ENCODE measurements around the gene WNT3A. TPM values are rescaled to one million over a fixed set of nuclear protein-coding genes. Genes with fewer than 3 reads are reported as not detected.
"Not testable (repeated sequence)": the region's sequence is repeated elsewhere in the genome, so short reads cannot be mapped to it uniquely, and the experiment has no call there.

The WNT3A gene
- total and polyA plus RNA-seq, 3 experiments from 2014 or later = not detected

- DNase-seq; CTCF ChIA-PET; POLR2A ChIA-PET; H3K27me3 Mint-ChIP-seq; H3K36me3 ChIP-seq (ENCODE audit: insufficient read depth, low read length); H3K9me3 Mint-ChIP-seq; H3K4me3 ChIP-seq (ENCODE audit: low read length); H3K4me1 ChIP-seq (ENCODE audit: insufficient read depth, low read length); H3K4me3 Mint-ChIP-seq; H3K27me3 ChIP-seq (ENCODE audit: insufficient read depth, low read length, poor library complexity, severe bottlenecking); H3K4me1 Mint-ChIP-seq; H3K27ac ChIP-seq (ENCODE audit: low read depth, low read length); H3K36me3 Mint-ChIP-seq; H3K27ac Mint-ChIP-seq; H3K9me3 ChIP-seq (ENCODE audit: low read length): not testable (repeated sequence)
Measured at GRCh38 chr1:227971216-227971615, 35.6 kb upstream of the WNT3A start.

- H3K9me3 Mint-ChIP-seq; H3K4me1 Mint-ChIP-seq; H3K27ac ChIP-seq (ENCODE audit: low read depth, low read length); H3K36me3 ChIP-seq (ENCODE audit: insufficient read depth, low read length); H3K27me3 Mint-ChIP-seq; H3K27ac Mint-ChIP-seq; H3K4me3 Mint-ChIP-seq; H3K4me3 ChIP-seq (ENCODE audit: low read length); H3K4me1 ChIP-seq (ENCODE audit: insufficient read depth, low read length); H3K36me3 Mint-ChIP-seq; DNase-seq; H3K27me3 ChIP-seq (ENCODE audit: insufficient read depth, low read length, poor library complexity, severe bottlenecking); H3K9me3 ChIP-seq (ENCODE audit: low read length); POLR2A ChIA-PET; CTCF ChIA-PET: not testable (repeated sequence)
Measured at GRCh38 chr1:227971643-227972282, 35.0 kb upstream of the WNT3A start.

- CTCF ChIA-PET = interaction anchor here (1.1 kb wide), 1 partner anchor 49 kb away, joined by 3 read pairs; no protein-coding TSS in a partner anchor
- POLR2A ChIA-PET; H3K27ac Mint-ChIP-seq; H3K27me3 Mint-ChIP-seq; H3K4me3 ChIP-seq (ENCODE audit: low read length); H3K4me3 Mint-ChIP-seq; H3K27me3 ChIP-seq (ENCODE audit: insufficient read depth, low read length, poor library complexity, severe bottlenecking); H3K27ac ChIP-seq (ENCODE audit: low read depth, low read length); H3K9me3 ChIP-seq (ENCODE audit: low read length); H3K9me3 Mint-ChIP-seq; H3K36me3 ChIP-seq (ENCODE audit: insufficient read depth, low read length); H3K36me3 Mint-ChIP-seq; DNase-seq; H3K4me1 ChIP-seq (ENCODE audit: insufficient read depth, low read length); H3K4me1 Mint-ChIP-seq: not testable (repeated sequence)
Measured at GRCh38 chr1:227972283-227972679, 34.5 kb upstream of the WNT3A start.

- H3K27ac ChIP-seq (ENCODE audit: low read depth, low read length); H3K4me1 ChIP-seq (ENCODE audit: insufficient read depth, low read length); H3K4me3 Mint-ChIP-seq; H3K4me1 Mint-ChIP-seq; H3K36me3 ChIP-seq (ENCODE audit: insufficient read depth, low read length); H3K36me3 Mint-ChIP-seq; H3K27me3 Mint-ChIP-seq; H3K27me3 ChIP-seq (ENCODE audit: insufficient read depth, low read length, poor library complexity, severe bottlenecking); H3K9me3 ChIP-seq (ENCODE audit: low read length); H3K27ac Mint-ChIP-seq; H3K4me3 ChIP-seq (ENCODE audit: low read length); H3K9me3 Mint-ChIP-seq; DNase-seq: not testable (repeated sequence)
- POLR2A ChIA-PET = interaction anchor here (0.6 kb wide), 1 partner anchor 84 kb away, joined by 3 read pairs; no protein-coding TSS in a partner anchor
- CTCF ChIA-PET = interaction anchor here (1.1 kb wide), 1 partner anchor 48 kb away, joined by 3 read pairs; no protein-coding TSS in a partner anchor
Measured at GRCh38 chr1:227972843-227973374, 33.9 kb upstream of the WNT3A start.

GRCh38 chr1:227973724-227974288 is 33.0 kb upstream of the WNT3A start:
- not testable (repeated sequence) for H3K4me3 ChIP-seq (ENCODE audit: low read length); H3K27me3 ChIP-seq (ENCODE audit: insufficient read depth, low read length, poor library complexity, severe bottlenecking); H3K27ac ChIP-seq (ENCODE audit: low read depth, low read length); H3K36me3 Mint-ChIP-seq; H3K9me3 ChIP-seq (ENCODE audit: low read length); H3K4me1 ChIP-seq (ENCODE audit: insufficient read depth, low read length); H3K36me3 ChIP-seq (ENCODE audit: insufficient read depth, low read length); H3K9me3 Mint-ChIP-seq; H3K4me3 Mint-ChIP-seq; H3K27ac Mint-ChIP-seq; H3K27me3 Mint-ChIP-seq; H3K4me1 Mint-ChIP-seq; DNase-seq
- POLR2A ChIA-PET = interaction anchor here (0.6 kb wide), 1 partner anchor 83 kb away, joined by 3 read pairs; no protein-coding TSS in a partner anchor
- CTCF ChIA-PET = interaction anchor here (1.1 kb wide), 1 partner anchor 48 kb away, joined by 3 read pairs; no protein-coding TSS in a partner anchor

GRCh38 chr1:227975583-227976283 is 31.1 kb upstream of the WNT3A start:
- H3K27ac ChIP-seq (ENCODE audit: low read depth, low read length); H3K4me1 ChIP-seq (ENCODE audit: insufficient read depth, low read length); H3K4me3 Mint-ChIP-seq; H3K9me3 Mint-ChIP-seq; H3K27me3 Mint-ChIP-seq; H3K36me3 ChIP-seq (ENCODE audit: insufficient read depth, low read length); POLR2A ChIA-PET; H3K27ac Mint-ChIP-seq; H3K4me1 Mint-ChIP-seq; H3K27me3 ChIP-seq (ENCODE audit: insufficient read depth, low read length, poor library complexity, severe bottlenecking); DNase-seq; H3K4me3 ChIP-seq (ENCODE audit: low read length); H3K36me3 Mint-ChIP-seq; H3K9me3 ChIP-seq (ENCODE audit: low read length); CTCF ChIA-PET: not testable (repeated sequence)

- ChIA-PET POLR2A (no interaction called here), CTCF (no interaction called here)
- Histone ChIP-seq H3K36me3 (ENCODE audit: insufficient read depth, low read length) (no peaks in the 10 kb centered on the region), H3K27ac (ENCODE audit: low read depth, low read length) (no peak overlapping the region), H3K27me3 (ENCODE audit: insufficient read depth, low read length, poor library complexity, severe bottlenecking) (no peaks in the 10 kb centered on the region), H3K4me1 (ENCODE audit: insufficient read depth, low read length) (no peaks in the 10 kb centered on the region), H3K9me3 (ENCODE audit: low read length) (no peaks in the 10 kb centered on the region), H3K4me3 (ENCODE audit: low read length) (no peak overlapping the region)
- Mint-ChIP-seq H3K27me3 (peaks cover 30 to 50% of the 10 kb centered on the region in 2 donors), H3K4me3 (no peak overlapping the region), H3K9me3 (peaks cover 0 to 14% (median 9%) of the 10 kb centered on the region in 5 donors), H3K36me3 (peaks cover 0 to 9% (median 0%) of the 10 kb centered on the region in 3 donors), H3K4me1 (no peaks in the 10 kb centered on the region), H3K27ac (no peak overlapping the region)
- no peak for DNase-seq
Measured at GRCh38 chr1:227987181-227987580, 19.6 kb upstream of the WNT3A start.

GRCh38 chr1:227994632-227995300 is 12.0 kb upstream of the WNT3A start:
- Histone ChIP-seq H3K27me3 (ENCODE audit: insufficient read depth, low read length, poor library complexity, severe bottlenecking) (no peaks in the 10 kb centered on the region), H3K27ac (ENCODE audit: low read depth, low read length) (no peak overlapping the region), H3K36me3 (ENCODE audit: insufficient read depth, low read length) (no peaks in the 10 kb centered on the region), H3K4me1 (ENCODE audit: insufficient read depth, low read length) (no peaks in the 10 kb centered on the region), H3K4me3 (ENCODE audit: low read length) (no peak overlapping the region), H3K9me3 (ENCODE audit: low read length) (peaks cover 4% of the 10 kb centered on the region)
- DNase-seq = no peak
- no peaks in the 10 kb centered on the region for H3K36me3 Mint-ChIP-seq
- H3K4me3 Mint-ChIP-seq = no peak overlapping the region
- CTCF ChIA-PET = no interaction called here
- H3K9me3 Mint-ChIP-seq = peaks cover 18 to 26% (median 24%) of the 10 kb centered on the region in 5 donors
- peaks cover 8 to 24% of the 10 kb centered on the region in 2 donors for H3K27me3 Mint-ChIP-seq
- H3K27ac Mint-ChIP-seq = peak overlapping the region in 1 of 8 donors; percentile 38
- no peaks in the 10 kb centered on the region for H3K4me1 Mint-ChIP-seq
- POLR2A ChIA-PET = no interaction called here
